Testis (tissue), 2 donors: ENCODE measurements around the gene REXO5.

ENCODE experiments used
- POLR2A ChIP-seq: fragments of 450-650 bp; IDR thresholded peaks from one replicate; pipeline ENCODE4 v1.6.1; 2017; ENCODE audit warnings: antibody characterized with exemption, mild to moderate bottlenecking, moderate library complexity
- TF ChIP-seq, protein P1 (sequence below), 3 experiments: fragments of 450-650 bp in 2 of 3; fragments of 200-600 bp in 1 of 3; sonication (generic) in 1 of 3; IDR thresholded peaks; one replicate each; pipeline ENCODE4 v1.5.1; 2016 to 2019; ENCODE audit warnings: antibody characterized with exemption in 3 of 3, mild to moderate bottlenecking in 2 of 3, moderate library complexity in 1 of 3

DNA sequence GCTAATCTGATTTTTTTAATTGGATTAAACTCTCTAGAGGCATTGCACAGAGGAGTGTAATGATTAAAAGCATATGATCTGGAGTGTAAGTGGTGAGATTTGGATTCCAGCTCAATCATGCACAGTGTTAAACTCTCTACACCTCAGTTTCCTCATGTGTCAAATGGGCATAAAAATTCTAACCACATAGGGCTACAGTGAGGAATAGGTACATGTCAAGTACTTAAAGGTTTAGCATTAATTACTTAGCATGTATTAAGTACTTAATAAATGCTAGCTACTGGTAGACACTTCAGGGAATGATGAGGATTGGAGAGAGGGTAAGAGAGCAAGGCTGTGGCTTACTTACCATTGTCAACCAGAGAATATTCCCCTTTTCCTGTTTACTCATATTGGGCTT lies 17.2 kb upstream of the REXO5 start:
- TF ChIP-seq, protein P1, sequence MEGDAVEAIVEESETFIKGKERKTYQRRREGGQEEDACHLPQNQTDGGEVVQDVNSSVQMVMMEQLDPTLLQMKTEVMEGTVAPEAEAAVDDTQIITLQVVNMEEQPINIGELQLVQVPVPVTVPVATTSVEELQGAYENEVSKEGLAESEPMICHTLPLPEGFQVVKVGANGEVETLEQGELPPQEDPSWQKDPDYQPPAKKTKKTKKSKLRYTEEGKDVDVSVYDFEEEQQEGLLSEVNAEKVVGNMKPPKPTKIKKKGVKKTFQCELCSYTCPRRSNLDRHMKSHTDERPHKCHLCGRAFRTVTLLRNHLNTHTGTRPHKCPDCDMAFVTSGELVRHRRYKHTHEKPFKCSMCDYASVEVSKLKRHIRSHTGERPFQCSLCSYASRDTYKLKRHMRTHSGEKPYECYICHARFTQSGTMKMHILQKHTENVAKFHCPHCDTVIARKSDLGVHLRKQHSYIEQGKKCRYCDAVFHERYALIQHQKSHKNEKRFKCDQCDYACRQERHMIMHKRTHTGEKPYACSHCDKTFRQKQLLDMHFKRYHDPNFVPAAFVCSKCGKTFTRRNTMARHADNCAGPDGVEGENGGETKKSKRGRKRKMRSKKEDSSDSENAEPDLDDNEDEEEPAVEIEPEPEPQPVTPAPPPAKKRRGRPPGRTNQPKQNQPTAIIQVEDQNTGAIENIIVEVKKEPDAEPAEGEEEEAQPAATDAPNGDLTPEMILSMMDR (IDR thresholded peaks at IDR 0.05): no peak
- TF ChIP-seq POLR2A: no peak
